Dermis blood vessel endothelial cell (primary cell): Measurements from ENCODE around the gene USP19. TPM values are rescaled to one million over a fixed set of nuclear protein-coding genes. Genes with fewer than 3 reads are reported as not detected.
A peak's percentile ranks its signal among the peaks of the same experiment; 100 is the strongest.

Experiments
- DNase-seq: peaks from one replicate; pipeline ENCODE4 v3.0.0; 2010
- total RNA-seq: library from RNA; depleted of rRNA; stranded (reverse); fragments of >200 nt; gene quantifications from 2 replicates; pipeline ENCODE4 v1.2.3, GENCODE V29; 2014

USP19 gene
- total RNA-seq, 1 donor from 2014 or later, result 50.2 TPM

DNA sequence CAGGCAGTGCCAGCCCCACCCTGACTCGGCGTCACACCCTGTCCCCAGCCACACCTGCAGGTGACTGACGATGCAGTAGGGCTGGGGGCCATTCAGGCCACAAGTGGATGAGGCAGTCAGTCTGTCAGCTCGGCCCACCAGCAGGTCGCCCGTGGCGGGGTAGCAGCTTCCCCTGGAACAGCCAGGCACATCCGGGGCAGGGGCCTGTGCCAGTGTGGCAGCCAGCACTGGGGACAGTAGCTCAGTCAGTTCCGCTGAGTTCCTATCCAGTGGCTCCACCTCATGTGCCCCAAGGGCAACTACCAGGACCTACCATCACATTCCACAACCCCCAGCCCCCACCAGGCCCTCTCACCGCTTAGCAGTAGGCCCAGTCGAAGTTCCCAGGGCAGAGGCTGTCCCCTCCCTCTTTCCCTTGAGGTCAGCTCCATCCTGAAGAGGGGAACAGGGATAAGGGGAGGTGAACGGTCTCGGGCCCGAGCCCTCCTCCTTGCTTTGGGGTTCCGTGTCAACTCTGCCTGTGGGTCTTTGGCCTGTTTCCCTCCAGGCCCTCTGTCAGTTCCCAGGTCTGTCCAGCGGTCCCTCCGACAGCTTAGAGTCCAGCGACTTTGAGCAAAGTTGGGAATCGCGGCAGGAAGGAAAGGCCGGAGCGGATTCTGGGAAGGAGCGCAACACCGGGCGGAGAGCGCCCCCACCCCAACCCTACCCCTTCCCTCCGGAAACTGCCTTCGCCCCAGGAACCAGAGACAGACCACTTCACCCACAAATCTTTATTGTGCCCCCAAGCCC, 12.0 kb upstream of the USP19 start, which contains the start of gene LAMB2:
Gene LAMB2, minus strand, starts transcription at position 614 of the 789 bp plus-strand sequence. Its CDS starts 183 bp downstream, at position 431.
- DNase-seq, result peak; percentile 90

DNA sequence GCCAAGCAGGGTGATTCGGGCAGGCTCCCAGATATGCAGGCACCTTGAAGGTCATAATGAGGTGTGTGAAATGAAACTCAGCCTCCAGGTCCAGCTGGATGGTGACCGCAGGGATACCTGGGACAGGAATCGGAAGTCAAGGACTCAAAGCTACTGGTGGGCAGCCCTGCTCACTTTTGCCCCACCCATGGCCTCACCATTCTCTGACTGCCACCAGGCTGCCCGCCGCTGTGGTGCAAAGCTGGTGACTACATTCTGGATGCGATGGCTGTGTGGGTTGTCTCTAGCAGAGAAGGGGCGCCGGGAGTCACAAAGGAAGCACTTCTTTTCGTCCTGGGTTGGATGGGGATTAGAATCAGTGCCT, 11.4 kb upstream of the USP19 start:
- no peak for DNase-seq

DNA sequence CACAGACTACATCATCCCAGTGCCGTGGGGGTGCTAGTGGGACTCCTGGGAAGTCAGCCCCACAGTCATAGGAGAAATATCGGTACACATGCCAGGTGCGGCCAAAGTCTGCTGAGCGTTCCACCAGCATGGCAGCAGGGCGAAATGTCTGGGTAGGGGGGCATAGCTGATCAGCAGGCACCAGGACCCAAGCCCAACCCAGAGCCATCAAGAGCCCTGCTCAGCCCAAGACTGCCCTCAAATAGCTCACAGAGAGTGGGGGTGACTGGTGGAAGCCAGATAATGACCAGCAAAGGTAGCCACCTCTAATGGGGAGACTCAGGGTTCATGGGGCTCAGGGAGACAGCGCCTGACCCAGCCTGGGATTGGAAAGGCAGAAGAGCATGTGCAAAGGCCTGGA, 11.0 kb upstream of the USP19 start:
- DNase-seq, result no peak

DNA sequence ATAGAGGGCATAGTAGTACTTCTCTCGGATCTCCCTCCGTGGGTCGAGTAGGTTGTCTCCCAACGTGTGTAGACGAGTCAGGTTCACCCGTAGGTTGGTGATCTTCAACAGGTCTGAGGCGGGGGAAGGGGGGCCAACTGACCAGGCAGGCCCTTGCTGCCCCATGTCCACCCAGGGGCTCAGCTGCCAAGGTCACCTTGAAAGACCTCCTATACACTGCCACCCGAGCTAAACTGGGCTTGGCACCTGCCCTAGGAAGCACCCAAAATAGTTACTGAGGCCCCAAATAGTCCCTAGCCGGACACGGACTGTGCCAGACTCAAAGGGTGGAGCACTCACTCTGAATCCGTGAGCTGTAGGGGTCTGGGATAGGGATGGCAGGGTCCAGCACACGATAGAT, 10.4 kb upstream of the USP19 start:
- no peak for DNase-seq

DNA sequence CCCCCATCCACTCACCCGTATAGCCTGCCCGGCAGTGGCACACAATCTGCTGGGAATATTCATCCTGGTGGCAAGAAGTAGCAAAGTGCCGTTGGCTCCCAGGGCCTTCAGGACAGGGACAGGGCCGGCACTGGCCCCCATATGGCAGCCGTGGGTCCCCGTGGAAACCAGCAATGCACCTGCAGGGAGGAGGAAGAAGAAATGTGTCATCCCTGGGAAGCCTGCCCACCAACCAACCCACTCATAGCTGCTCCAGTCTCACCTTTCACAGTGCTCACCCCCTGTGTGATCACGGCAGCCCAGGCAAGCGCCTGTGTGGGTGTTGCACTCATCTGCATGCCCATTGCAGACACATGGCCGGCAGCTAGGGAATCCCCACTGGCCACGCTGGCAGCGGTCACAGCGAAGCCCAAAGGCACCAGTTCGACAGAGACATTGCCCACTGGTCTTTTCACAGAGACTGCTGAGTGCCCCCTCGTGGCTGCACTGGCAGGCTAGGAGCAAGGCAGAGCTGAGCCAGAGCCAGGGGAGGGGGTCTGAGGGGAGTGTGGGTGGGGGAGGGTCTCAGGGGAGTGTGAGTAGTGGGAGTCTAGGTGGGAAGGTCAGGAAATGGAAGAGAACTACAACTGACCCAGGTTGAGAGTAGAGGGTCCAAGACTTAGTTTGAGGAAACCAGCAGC, 4.5 kb upstream of the USP19 start:
- DNase-seq, result no peak

DNA sequence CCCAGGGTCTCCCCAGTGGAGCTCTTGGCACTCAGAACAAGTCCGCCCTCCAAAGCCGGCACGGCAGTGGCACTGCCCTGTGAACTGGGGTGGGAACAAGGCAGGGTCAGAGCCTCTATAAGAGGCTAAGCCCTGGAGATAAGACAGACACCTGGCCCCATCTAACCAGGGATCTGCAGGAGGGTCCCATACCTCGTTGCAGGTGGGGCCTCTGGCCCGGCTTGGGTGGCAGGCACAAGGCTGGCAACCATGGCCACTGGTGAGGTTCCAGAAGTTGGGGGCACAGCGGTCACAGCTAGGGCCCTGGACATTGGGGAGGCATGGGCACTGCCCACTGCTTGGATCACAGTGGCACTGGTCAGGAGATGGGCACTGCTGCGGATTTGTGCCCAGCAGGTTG, 3.6 kb upstream of the USP19 start:
- no peak for DNase-seq

DNA sequence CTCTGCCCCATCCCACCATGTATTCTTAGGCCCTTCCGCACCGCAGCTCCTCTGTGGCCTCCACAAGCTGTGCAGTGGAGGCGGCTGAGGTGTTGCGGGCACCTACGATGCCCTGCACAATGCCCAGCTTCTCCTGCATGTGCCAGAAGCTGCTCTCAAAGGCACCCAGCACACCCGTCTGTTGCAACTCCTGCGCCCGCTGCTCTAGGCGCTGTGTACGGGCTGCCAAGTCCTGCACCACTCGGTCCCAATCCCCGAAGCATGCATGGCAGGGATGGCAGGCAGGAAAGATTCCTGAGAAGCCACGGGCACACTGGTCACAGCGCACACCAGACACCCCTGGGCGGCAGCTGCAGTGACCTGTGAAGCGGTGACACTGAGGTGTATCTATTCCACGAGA, 3.1 kb upstream of the USP19 start:
- DNase-seq, result no peak

DNA sequence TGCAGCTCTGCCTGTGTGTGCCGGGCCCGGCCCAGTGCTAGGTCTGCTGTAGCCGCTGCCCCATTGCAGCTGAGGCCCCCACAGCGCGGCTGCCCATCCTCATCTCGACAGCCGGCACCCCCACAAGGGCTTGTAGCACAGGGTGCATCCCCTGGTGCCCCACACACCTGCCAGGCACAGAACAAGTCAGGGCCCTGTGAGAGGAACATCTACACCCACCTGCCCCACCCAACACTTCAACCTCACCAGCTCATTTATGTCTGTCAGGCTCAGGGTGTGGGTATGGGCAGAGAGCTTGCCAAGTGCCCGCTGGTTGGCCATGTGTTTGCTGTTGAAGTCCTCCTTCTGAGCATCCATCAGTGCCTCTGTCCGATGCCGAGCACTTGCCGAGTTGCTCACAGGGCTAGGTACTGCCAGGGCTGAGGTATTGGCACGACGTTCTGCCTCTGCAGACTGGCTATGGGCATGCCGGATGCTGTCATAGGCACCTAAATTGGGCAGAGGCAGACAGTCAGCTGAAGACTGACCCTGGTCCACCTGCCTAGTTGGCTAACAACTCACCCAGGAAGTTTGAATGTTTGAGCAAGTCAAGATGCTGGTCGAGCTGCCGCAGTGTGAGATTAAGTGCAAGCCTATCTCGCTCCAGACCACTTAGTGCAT, 2.4 kb upstream of the USP19 start:
- no peak for DNase-seq

DNA sequence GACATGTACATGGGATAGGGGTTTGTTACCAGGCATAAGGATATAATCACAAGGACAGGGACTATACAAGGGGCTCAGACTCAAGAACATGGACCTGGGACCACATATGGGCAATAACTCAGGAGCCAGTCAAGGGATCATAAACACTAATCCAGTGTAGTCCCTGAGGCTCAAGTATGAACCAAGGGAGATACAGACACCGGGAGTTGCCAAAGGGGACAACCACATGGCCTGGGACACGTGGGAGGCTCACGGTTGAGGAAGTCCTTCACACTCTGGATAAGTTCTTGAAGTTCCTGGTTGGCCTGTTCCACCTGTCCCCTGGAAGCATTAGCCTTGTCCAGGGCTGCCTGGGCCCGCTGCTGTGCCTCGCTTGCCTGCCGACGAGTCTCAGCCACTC, 1.8 kb upstream of the USP19 start:
- DNase-seq, result no peak

DNA sequence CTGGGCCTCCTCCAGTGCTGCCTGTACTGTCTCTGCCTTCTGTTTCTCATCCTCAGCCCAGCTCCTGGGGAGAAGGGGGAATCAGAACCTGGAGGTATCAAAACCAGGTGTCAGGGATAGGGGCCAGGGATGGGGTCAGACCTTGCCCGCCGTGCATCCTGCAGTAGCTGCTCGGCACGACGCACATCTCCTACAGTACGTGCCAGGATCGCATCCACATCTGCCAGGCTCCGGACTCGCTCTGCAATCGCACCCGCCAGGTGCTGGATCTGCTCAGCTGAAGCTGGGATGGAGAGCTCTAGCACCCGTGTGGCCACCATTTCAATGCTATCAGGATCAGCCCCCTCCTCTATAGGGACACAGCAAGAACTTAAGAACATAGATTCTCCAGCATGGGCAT, 1.4 kb upstream of the USP19 start:
- no peak for DNase-seq

DNA sequence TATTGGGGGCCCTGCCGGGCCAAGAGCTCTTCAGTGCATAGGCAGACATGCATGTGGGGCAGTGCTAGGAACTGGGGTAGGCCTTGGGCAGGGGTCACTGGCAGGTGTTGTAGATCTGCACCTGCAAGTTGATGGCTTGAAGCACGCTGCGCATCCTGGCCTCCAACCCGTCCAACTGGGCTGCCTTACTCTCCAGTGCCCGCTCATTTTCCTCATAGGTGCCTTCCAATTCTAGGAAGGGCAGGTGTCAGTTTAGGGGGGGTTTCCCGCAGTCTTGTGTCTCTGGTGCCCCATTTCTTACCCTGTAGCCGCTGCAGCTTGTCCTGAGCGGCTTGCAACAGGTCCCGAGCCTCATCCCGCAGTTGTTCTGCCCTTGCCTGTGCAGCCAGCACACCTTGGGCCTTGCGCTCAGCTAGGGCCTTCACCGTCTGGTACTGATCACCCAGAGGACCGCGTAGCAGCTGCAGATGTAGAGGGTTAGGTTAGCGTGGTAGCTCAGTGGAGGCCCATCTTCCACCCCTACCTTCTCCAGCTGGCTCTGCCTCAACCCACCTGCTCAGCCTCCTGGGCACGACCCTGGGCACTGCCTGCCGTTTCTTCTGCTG, 611 bp upstream of the USP19 start:
- DNase-seq, result peak; percentile 10

DNA sequence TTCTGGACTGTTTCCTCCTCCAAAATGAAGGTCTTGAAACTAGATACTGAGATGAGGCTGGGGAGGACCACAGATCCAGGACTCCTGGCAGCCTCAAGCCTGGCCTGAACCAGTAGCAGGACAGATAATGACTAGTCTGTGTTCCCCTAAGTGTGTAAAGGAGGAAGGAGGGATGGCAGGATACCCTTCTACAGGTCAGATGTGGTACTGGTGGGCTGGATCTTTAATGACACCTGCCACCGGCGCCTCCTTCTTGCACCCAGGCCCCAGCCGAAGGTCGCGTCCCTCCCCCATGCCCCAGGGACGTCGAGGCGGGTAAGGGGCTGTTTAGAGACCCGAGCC, 556 bp downstream of the USP19 start:
- DNase-seq, result peak; percentile 21

DNA sequence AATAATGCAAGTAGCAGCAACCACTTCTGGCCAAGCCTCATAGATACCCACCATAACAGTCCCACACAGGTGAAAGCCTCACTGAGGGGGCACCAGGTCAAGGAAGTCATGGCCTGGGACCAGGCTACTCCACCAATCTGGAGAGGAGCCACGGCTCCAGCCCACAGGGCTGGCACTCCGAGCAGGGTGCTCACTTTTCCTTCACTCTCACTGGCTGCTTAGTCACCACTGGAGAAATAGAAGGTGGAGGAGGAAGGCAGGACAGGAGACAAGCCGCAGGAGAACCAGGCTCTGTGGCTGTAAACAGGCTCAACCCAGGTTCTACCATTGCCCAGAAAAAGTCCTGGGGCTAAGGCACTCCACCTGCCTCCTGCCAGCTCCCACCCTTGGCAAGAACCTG, 1.2 kb downstream of the USP19 start:
- no peak for DNase-seq

DNA sequence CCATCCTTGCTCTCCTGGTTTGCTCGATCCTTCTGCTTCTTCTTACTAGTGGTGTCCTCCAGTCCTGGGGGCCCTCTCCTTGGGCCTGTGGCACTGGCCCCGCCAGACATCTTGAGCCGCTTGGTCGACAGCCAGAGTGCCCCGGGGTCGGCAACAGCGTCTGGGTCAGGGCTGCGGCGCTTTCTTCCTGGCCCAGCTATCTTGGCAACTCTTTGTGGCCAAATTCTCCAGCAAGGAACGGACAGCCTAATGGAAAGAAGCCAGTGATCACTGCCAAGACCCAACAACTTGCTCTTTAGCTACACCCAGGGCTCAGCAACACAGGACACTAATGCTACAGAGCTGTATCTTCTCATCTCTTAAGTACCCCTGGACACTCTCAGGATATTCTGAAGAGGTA, 1.6 kb downstream of the USP19 start:
- DNase-seq, result no peak

DNA sequence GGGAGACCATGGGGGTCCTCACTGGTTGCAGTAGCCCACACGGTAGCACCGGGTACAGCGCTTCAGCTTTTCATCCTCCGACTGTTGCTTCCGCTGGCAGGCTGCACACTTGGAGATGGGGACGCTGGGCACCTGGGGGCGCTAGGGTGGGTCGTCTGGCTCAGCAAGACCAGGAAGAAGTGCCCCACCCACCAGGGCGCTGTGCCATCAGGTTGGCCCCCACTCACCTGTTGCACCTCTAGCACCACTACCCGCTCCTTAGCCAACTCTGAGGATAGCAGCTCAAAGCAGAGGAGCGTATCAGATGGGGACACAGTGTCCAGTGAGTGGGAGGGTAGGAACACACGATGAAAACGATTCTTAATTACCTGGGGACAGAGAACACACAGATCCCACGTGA, 8.4 kb downstream of the USP19 start:
- DNase-seq, result no peak

DNA sequence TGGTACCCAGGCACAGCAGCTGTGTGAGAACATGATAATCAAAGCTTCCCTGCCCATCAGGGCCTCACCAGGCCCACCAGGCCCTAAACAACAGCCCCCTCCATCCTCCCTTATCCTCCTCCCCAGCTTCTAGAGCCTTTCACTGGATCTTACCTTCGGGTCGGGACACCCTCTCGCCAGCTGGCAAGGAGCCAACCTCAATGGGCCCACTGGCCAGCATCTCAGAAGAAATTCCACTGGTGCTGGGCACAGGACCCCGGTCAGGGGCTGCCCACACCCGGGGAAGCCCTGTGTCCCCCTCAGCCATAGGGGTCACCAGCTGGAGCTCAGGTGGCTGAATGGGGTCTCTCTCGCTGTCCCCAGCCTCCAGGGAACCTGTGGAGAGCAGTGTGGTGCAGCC, 9.3 kb downstream of the USP19 start:
- no peak for DNase-seq

DNA sequence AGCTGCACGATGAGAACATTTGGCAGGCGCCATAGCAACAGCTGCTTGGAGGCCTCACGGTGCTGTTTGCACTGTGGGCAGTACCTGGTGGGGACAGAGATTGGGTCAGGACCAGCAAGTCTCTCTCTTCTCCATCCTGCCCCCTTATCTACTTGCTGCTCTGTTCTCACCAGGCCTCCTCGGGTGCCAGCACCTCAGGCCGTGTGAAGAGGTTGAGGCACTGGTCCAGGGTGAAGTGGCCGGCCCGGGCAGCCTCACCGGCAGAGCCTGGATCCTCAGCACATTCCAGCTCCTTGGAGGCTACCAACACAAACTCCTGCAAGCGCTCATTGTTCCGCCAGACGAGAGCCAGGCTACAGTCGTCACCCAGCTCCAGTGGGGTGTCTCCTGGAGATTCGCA, 9.8 kb downstream of the USP19 start:
- no peak for DNase-seq

DNA sequence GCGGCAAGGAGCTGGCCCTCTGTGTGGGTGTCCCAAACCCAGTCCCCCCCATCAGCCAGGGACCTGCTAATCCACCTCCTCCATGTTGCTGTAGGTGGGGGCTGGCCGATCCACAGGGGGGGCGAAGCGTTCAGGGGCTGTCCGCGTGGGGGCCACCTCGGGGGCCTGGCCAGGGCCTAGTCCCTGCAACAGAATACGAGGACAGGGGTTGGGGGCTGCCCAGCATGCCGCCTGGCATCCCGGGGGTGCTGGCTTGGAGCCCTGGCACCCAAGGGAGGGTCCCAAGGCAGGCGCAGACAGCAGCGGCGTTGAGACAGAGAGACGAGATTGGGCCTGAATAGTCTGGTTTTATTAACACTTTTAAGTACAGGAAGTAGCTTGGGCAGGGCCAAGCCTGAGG, 12.3 kb downstream of the USP19 start:
- no peak for DNase-seq

DNA sequence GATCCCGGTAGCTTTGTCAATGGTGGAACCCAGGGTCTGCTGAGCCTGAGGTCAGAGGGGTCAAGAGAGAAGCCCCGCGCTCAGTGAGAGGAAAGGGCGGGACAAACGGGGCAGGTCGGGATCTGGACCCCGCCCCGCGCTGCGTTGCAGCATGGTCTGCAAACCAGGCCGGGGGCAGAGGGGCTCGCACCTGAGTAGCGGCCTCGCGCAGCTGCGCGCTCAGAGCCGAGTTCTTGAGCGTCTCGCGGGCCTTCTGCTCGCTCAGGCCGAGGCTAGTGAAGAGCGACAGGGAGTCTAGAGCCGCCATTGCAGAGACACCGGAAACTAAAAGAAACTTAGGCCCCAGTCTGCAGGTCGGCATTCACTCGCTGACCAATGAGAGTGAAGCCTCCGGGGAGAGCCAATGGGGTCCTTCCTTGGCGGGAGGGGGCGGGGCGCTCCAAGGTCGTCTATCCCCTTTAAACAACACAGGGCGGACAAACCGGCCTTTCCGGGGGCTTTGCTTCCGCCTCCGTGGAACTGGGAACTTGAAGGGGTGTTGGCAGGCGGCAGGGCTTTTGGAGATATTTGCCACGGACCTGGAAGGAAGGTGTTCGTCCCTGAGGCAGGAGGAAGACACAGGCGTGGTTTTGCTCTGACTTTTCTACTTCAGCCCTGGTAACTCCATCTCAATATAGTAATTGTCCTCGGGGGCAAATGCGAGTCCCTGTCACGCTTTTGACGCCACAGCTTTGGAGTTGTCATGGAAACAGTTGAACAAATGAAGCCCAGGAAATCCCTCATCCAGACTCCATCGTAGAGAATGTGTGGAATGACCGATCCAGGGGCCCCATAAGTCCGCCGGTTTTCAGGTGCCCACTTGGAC, 16.0 kb downstream of the USP19 start, which contains the start of gene QARS1:
Gene QARS1, minus strand, starts transcription at position 331 of the 865 bp plus-strand sequence. Its CDS starts 24 bp downstream, at position 307.
- DNase-seq, result peak; percentile 94

DNA sequence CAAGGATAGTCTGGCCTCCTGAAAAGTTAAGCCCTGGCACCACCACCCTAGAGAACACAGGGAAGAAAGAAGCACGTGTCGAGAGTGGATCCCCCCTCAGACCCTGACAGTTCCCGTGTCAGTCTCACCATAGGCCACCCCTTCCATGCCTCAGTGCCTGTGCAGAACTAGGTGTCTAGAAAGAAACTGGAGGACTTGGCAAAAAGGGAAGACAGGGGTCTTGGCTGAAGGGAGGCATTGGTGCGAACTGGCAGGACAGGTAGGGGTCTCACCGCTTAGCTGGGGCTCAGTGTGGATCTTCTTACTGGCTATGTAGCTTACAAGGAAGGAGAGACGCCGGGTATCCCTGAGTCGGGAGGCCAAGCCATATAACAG, 16.6 kb downstream of the USP19 start:
- no peak for DNase-seq

DNA sequence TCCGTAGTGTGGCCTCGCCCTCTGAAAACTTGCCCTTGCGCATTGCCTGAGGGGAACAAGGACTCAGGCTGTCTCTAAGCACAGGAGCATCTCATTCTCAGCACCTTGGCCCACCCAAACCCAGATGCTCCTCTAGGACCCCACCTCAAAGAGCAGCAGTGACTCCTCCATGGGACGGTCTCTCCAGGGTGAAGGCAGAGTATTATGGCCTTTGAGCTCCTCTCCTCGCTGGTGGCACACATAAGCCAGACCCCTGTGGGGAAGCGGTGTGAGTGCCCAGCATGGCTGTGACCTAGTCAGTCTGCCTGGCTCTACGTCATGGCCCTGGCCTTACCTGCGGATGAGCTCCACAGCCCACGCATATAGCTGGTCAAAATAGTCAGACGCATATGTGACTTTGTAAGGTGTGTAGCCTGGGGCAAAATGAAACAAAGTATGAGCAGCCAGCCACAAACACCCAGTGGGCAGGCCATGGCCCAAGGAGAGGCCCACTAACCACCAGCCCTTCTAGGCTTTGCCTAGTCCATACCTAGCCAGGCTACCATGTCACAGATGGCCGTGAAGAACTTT, 20.5 kb downstream of the USP19 start:
- no peak for DNase-seq
